ENCODE data around the gene YEATS2. TPM values are rescaled to one million over a fixed set of nuclear protein-coding genes. Genes with fewer than 3 reads are reported as not detected.
"Not testable (repeated sequence)": the region's sequence is repeated elsewhere in the genome, so short reads cannot be mapped to it uniquely, and the experiment has no call there.

Gene YEATS2
- total and polyA plus RNA-seq, 2 of the 4 experiments (the other 2 are of a cell fraction), result 30.1 to 43.0 TPM

GRCh38 chr3:183776451-183776850 lies 78.9 kb downstream of the YEATS2 start:
- H4K8ac ChIP-seq (ENCODE audit: low read depth in 2 of 2, low read length in 2 of 2); POLR2A ChIA-PET (ENCODE audit: unreplicated experiment); H3K9me3 ChIP-seq (ENCODE audit: control insufficient read depth, insufficient read depth, low read length); H3K27me3 ChIP-seq (ENCODE audit: control insufficient read depth, insufficient read depth, low read length); H2AK9ac ChIP-seq (replicated peaks; ENCODE audit: low read depth, low read length, poor library complexity); H3K9me1 ChIP-seq (ENCODE audit: insufficient read depth, low read length); dilution Hi-C loops (cut with HindIII; ENCODE audit: low sequenced_read_pairs, unreplicated experiment); BruUV-seq (replicated peaks); H2BK15ac ChIP-seq (ENCODE audit: low read depth, low read length); ATAC-seq (ENCODE audit: low read depth); H4K20me1 ChIP-seq (ENCODE audit: insufficient read depth, low read length); H3K56ac ChIP-seq (ENCODE audit: extremely low read depth, insufficient read depth, low read length); CTCF ChIA-PET; H4K5ac ChIP-seq (ENCODE audit: low read depth, low read length); H2BK5ac ChIP-seq (ENCODE audit: low read depth, low read length, poor library complexity, severe bottlenecking); H2BK120ac ChIP-seq (ENCODE audit: low read depth, low read length); H3K4me2 ChIP-seq (ENCODE audit: low read depth, low read length); H2AK5ac ChIP-seq (ENCODE audit: low read depth, low read length); H3K27ac ChIP-seq (ENCODE audit: insufficient read depth, low read length); in situ Hi-C loops (cut with MboI; ENCODE audit: low sequenced_read_pairs); H3K23ac ChIP-seq (ENCODE audit: low read depth, low read length); H2AFZ ChIP-seq (replicated peaks; ENCODE audit: low read length, poor library complexity); H2BK20ac ChIP-seq (ENCODE audit: low read depth, low read length); H3K9ac ChIP-seq (ENCODE audit: low read depth, low read length); H3K18ac ChIP-seq (ENCODE audit: low read depth, low read length); DNase-seq; H3K14ac ChIP-seq (replicated peaks; ENCODE audit: low read depth, low read length); H4K91ac ChIP-seq (ENCODE audit: insufficient read depth, low read depth, low read length); H3K4me3 ChIP-seq (ENCODE audit: insufficient read depth, low read depth, low read length): not testable (repeated sequence)
- Histone ChIP-seq H3K36me3 (ENCODE audit: control insufficient read depth, insufficient read depth, low read length) (peaks cover 57% of the 10 kb centered on the region), H3K4me1 (ENCODE audit: control insufficient read depth, insufficient read depth, low read length) (peaks cover 12% of the 10 kb centered on the region; the same call in 1 of the 2 replicates), H3K4ac (ENCODE audit: low read depth, low read length) (0 out of 2 replicates have a peak overlapping the region, but pooled peaks have one; percentile 10), H3K79me1 (ENCODE audit: low read depth in 1 of 2, low read length in 2 of 2) (peaks cover 9 to 24% of the 10 kb centered on the region in 2 experiments)
- WGBS, 2 experiments (ENCODE audit: extremely low coverage in 2 of 2, insufficient read length in 1 of 2), result 100% methylated on average over 1 of the region's 5 CpGs; no CpG with 5 or more reads in 1 of the 2 experiments
- intact Hi-C loops (cut with micrococcal nuclease), result loop anchor here (10.0 kb wide), 1 partner anchor 52 kb away; no protein-coding TSS in a partner anchor

All from IMR-90 (cell line).